Vagina (tissue), 2 donors: Measurements from ENCODE around the gene ARMC9. TPM values are rescaled to one million over a fixed set of nuclear protein-coding genes. Genes with fewer than 3 reads are reported as not detected.

Source experiments
- DNase-seq, 2 donors: peaks; one replicate each; pipeline ENCODE4 v3.0.0-alpha.2; 2017; ENCODE audit errors: extremely low spot score in 2 of 2
- H3K27ac ChIP-seq: fragments of 200-600 bp; sonication (generic); one replicate; pipeline ENCODE4 v1.5.1; 2019
- H3K27me3 ChIP-seq: fragments of 200-600 bp; sonication (generic); one replicate; pipeline ENCODE4 v1.5.1; 2019
- H3K36me3 ChIP-seq, 2 donors: fragments of 200-600 bp; sonication (generic); one replicate each; pipeline ENCODE4 v1.5.1; 2017 to 2019
- H3K4me1 ChIP-seq: fragments of 200-600 bp; sonication (generic); one replicate; pipeline ENCODE4 v1.5.1; 2019
- H3K4me3 ChIP-seq, 2 donors: fragments of 200-600 bp; sonication (generic); 1 replicate in 1 of 2; 2 replicates in 1 of 2; pipeline ENCODE4 v1.5.1; 2016 to 2019
- H3K9me3 ChIP-seq: fragments of 200-600 bp; sonication (generic); one replicate; pipeline ENCODE4 v1.5.1; 2019
- POLR2A ChIP-seq, 2 donors: fragments of 450-650 bp; IDR thresholded peaks; one replicate each; pipeline ENCODE4 v1.6.1; 2017; ENCODE audit warnings: antibody characterized with exemption in 2 of 2, mild to moderate bottlenecking in 2 of 2, moderate library complexity in 2 of 2
- POLR2AphosphoS5 ChIP-seq, 2 donors: sonication (generic); formaldehyde crosslinking; IDR thresholded peaks; one replicate each; pipeline ENCODE4 v1.9.0; 2017; ENCODE audit warnings: antibody characterized with exemption in 2 of 2, mild to moderate bottlenecking in 2 of 2, low read depth in 1 of 2; ENCODE audit not compliant: insufficient read depth in 1 of 2
- intact Hi-C: fragments of 100-400 bp; cut with DNase I; formaldehyde crosslinking; loops from one replicate; pipeline ENCODE4 v1.15.1; 2023
- total RNA-seq: library from RNA; depleted of rRNA; stranded (reverse); fragments of >200 nt; gene quantifications from one replicate; pipeline ENCODE4 v1.2.3, GENCODE V29; 2016
- TF ChIP-seq, protein P1 (sequence below), 3 experiments: fragments of 450-650 bp in 2 of 3; fragments of 200-600 bp in 1 of 3; sonication (generic) in 1 of 3; IDR thresholded peaks; one replicate each; pipeline ENCODE4 v1.5.1; 2017 to 2019; ENCODE audit warnings: antibody characterized with exemption in 3 of 3, mild to moderate bottlenecking in 2 of 3, moderate library complexity in 2 of 3

The ARMC9 gene
- total RNA-seq, 1 donor from 2014 or later = 16.0 TPM

GRCh38 chr2:231243866-231244265, 45.4 kb downstream of the ARMC9 start:
- Histone ChIP-seq H3K4me1 (peaks cover 8% of the 10 kb centered on the region), H3K36me3 (no peaks in the 10 kb centered on the region), H3K4me3 (no peak overlapping the region), H3K27ac (no peak overlapping the region), H3K9me3 (no peaks in the 10 kb centered on the region), H3K27me3 (no peaks in the 10 kb centered on the region)
- TF ChIP-seq, protein P1, sequence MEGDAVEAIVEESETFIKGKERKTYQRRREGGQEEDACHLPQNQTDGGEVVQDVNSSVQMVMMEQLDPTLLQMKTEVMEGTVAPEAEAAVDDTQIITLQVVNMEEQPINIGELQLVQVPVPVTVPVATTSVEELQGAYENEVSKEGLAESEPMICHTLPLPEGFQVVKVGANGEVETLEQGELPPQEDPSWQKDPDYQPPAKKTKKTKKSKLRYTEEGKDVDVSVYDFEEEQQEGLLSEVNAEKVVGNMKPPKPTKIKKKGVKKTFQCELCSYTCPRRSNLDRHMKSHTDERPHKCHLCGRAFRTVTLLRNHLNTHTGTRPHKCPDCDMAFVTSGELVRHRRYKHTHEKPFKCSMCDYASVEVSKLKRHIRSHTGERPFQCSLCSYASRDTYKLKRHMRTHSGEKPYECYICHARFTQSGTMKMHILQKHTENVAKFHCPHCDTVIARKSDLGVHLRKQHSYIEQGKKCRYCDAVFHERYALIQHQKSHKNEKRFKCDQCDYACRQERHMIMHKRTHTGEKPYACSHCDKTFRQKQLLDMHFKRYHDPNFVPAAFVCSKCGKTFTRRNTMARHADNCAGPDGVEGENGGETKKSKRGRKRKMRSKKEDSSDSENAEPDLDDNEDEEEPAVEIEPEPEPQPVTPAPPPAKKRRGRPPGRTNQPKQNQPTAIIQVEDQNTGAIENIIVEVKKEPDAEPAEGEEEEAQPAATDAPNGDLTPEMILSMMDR (IDR thresholded peaks at IDR 0.05) = no peak
- TF ChIP-seq POLR2AphosphoS5 (IDR thresholded peaks at IDR 0.05; ENCODE audit: insufficient read depth in 1 of 2, low read depth in 1 of 2) (no peak), POLR2A (IDR thresholded peaks at IDR 0.05) (no peak)
- intact Hi-C loops = no loop called here
- DNase-seq = no peak

- Histone ChIP-seq H3K4me3 (no peak overlapping the region), H3K4me1 (peaks cover 8% of the 10 kb centered on the region), H3K27me3 (no peaks in the 10 kb centered on the region), H3K27ac (no peak overlapping the region), H3K9me3 (no peaks in the 10 kb centered on the region), H3K36me3 (no peaks in the 10 kb centered on the region)
- TF ChIP-seq, protein P1 (IDR thresholded peaks at IDR 0.05) = no peak
- TF ChIP-seq POLR2A (IDR thresholded peaks at IDR 0.05) = no peak
- TF ChIP-seq POLR2AphosphoS5 (IDR thresholded peaks at IDR 0.05; ENCODE audit: insufficient read depth in 1 of 2, low read depth in 1 of 2) = no peak
- no peak for DNase-seq
- intact Hi-C loops = no loop called here
Measured at GRCh38 chr2:231244382-231245248, 46.2 kb downstream of the ARMC9 start.

GRCh38 chr2:231245249-231246094, 47.0 kb downstream of the ARMC9 start:
- no peak for DNase-seq
- no peaks in the 10 kb centered on the region for H3K9me3 ChIP-seq
- TF ChIP-seq POLR2A (IDR thresholded peaks at IDR 0.05) (no peak), POLR2AphosphoS5 (IDR thresholded peaks at IDR 0.05; ENCODE audit: insufficient read depth in 1 of 2, low read depth in 1 of 2) (no peak)
- TF ChIP-seq, protein P1 (IDR thresholded peaks at IDR 0.05) = no peak
- H3K4me3 ChIP-seq = no peak overlapping the region
- no peaks in the 10 kb centered on the region for H3K36me3 ChIP-seq
- H3K4me1 ChIP-seq = peaks cover 8% of the 10 kb centered on the region
- no peak overlapping the region for H3K27ac ChIP-seq
- no peaks in the 10 kb centered on the region for H3K27me3 ChIP-seq
- intact Hi-C loops = no loop called here

DNA sequence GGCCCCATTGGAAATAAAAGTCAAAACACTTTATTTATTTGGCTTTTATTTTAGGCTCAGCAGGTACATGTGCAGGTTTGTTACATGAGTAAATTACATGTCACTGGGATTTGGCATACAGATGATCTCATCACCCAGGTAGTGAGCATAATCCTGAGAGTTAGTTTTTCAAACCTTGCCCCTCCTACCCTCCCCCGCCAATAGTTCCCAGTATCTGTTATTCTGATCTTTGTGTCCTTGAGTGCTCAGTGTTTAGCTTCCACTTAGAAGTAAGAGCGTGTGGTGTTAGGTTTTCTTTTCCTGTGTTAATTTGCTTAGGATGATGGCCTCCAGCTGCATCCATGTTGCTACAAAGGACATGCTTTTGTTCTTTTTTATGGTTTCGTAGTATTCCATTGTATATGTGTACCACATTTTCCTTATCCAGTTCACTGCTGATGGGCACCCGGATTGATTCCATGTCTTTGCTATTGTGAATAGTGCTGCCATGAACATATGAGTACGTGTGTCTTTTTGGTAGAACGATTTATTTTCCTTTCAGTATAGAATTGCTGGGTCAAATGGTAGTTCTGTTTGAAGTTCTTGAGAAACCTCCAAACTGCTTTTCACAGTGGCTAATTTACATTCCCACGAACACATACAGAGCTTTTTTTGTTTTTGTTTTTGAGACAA, 47.9 kb downstream of the ARMC9 start:
- Histone ChIP-seq H3K27ac (no peak overlapping the region), H3K4me1 (peaks cover 8% of the 10 kb centered on the region), H3K27me3 (no peaks in the 10 kb centered on the region), H3K36me3 (no peaks in the 10 kb centered on the region), H3K4me3 (no peak overlapping the region), H3K9me3 (no peaks in the 10 kb centered on the region)
- TF ChIP-seq, protein P1 (IDR thresholded peaks at IDR 0.05) = no peak
- TF ChIP-seq POLR2A (IDR thresholded peaks at IDR 0.05) (no peak), POLR2AphosphoS5 (IDR thresholded peaks at IDR 0.05; ENCODE audit: insufficient read depth in 1 of 2, low read depth in 1 of 2) (no peak)
- intact Hi-C loops = no loop called here
- DNase-seq = no peak
